Measurements from ENCODE around the gene PM20D2. TPM values are rescaled to one million over a fixed set of nuclear protein-coding genes. Genes with fewer than 3 reads are reported as not detected.

Gene PM20D2
- total and polyA plus RNA-seq, 2 experiments from 2014 or later = 4.4 to 10.2 TPM

DNA sequence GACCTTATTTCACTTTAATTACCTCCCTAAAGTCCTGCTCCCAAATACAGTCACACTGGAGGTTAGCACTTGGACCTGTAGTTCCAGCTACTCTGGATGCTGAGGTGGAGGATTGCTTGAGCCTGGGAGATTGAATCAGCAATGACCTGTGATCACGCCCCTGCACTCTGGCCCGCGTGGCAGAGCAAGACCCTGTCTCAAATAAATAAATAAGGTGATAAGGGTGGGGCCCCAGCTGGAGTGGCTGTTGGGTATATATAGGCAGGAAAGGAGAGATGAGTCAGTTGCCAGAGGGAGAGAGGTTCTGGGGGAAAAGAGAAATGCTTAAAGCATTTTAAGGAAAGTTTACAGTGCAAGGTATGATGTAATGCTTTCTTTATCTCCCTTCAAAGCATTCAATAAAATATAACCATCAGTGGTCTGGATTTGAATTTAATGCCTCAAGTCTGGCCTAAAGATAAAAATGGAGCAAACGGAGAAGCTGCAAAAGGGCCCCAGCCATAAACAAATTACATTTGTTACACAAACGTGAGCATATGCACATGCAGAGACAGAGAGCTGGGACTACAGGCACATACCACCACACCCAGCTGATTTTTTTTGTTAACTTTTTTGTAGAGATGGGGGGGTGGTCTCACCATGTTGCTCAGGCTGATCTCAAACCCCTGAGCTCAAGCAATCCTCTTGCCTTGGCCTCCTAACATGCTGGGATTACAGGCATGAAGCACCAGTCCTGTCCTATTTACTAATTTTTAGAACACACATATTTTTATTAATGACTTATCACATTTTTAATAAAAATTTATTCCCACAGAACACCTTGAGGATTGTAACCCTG, 6.1 kb upstream of the PM20D2 start:
- no peak overlapping the region for H2AFZ ChIP-seq
- H3K27me3 ChIP-seq (ENCODE audit: insufficient read depth) = peaks cover 96% of the 10 kb centered on the region
- H3K4me2 ChIP-seq = no peak overlapping the region
- no peaks in the 10 kb centered on the region for H3K9me2 ChIP-seq (ENCODE audit: insufficient read depth)
- no peaks in the 10 kb centered on the region for H3K79me2 ChIP-seq (replicated peaks; ENCODE audit: insufficient read depth)
- H3K36me3 Mint-ChIP-seq (ENCODE audit: low read depth) = no peaks in the 10 kb centered on the region
- H3F3A ChIP-seq (replicated peaks; ENCODE audit: low read depth) = no peaks in the 10 kb centered on the region
- H3K4me3 ChIP-seq = no peak overlapping the region
- no peak overlapping the region for H3K4me3 Mint-ChIP-seq
- peaks cover 8% of the 10 kb centered on the region for H4K20me1 ChIP-seq (replicated peaks; ENCODE audit: insufficient read depth)
- no peak overlapping the region for H3K27ac Mint-ChIP-seq
- H3K36me3 ChIP-seq (ENCODE audit: insufficient read depth) = no peaks in the 10 kb centered on the region
- no peak for TF ChIP-seq POLR2AphosphoS5 (IDR thresholded peaks at IDR 0.05; ENCODE audit: low read depth)
- H3K4me1 ChIP-seq (ENCODE audit: insufficient read depth) = peaks cover 8% of the 10 kb centered on the region
- no peak overlapping the region for H3K27ac ChIP-seq (ENCODE audit: low read depth)
- H3K9me3 Mint-ChIP-seq = no peaks in the 10 kb centered on the region
- H3K4me1 Mint-ChIP-seq = peaks cover 5% of the 10 kb centered on the region
- ATAC-seq (no peak), DNase-seq (ENCODE audit: low spot score) (no peak)
- peaks cover 17% of the 10 kb centered on the region for H3K27me3 Mint-ChIP-seq (ENCODE audit: insufficient read depth, low read depth, poor library complexity)

DNA sequence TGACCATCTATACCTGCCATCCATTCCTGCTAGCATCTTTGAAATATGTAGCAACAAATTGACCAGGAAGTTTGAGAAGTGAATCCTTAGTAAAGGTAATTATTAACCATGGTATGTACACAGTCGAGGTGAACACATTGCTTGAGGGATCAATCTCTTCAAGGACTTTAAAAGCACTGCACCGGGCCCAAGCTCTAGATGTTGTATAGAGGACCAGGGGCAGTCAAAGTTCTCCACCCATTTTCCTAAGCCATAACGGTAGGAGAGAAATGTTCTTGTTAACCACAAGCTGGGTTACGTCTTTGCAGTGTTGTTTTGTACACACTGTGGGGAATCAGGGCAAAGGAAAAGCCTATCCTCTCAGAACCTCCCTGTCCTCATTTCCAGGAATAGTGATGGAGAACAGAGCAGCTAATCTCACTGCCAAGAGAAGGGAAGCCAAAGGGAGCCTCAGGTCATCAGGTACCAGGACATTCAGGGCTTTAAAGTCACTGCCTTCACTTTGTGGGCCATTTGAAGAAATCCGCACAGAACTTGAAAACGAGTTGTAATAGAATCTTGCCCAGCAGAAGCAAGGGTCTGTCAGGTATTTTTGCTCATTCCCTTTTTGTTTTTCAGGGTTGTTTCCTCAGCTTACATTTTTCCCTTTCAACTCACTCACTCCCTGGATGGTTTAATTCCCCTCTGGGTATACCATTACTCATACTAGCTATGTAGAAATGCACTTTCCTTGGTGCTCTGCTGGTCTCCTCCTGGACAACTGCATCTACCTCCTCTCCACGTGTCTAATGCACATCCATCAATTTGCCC, 5.3 kb upstream of the PM20D2 start:
- no peak for DNase-seq (ENCODE audit: low spot score)
- Mint-ChIP-seq H3K27ac (no peak overlapping the region), H3K4me3 (no peak overlapping the region), H3K36me3 (ENCODE audit: low read depth) (no peaks in the 10 kb centered on the region), H3K27me3 (ENCODE audit: insufficient read depth, low read depth, poor library complexity) (peaks cover 12% of the 10 kb centered on the region), H3K9me3 (no peaks in the 10 kb centered on the region), H3K4me1 (peaks cover 5% of the 10 kb centered on the region)
- ATAC-seq = no peak
- TF ChIP-seq EZH2phosphoT487 (IDR thresholded peaks at IDR 0.05; ENCODE audit: unreplicated experiment) (no peak), NANOG (IDR thresholded peaks at IDR 0.05; ENCODE audit: borderline replicate concordance) (no peak)
- Histone ChIP-seq H3K9me2 (ENCODE audit: insufficient read depth) (no peaks in the 10 kb centered on the region), H3K4me1 (ENCODE audit: insufficient read depth) (peaks cover 8% of the 10 kb centered on the region), H4K20me1 (replicated peaks; ENCODE audit: insufficient read depth) (peaks cover 7% of the 10 kb centered on the region), H3F3A (replicated peaks; ENCODE audit: low read depth) (no peaks in the 10 kb centered on the region), H3K79me2 (replicated peaks; ENCODE audit: insufficient read depth) (no peaks in the 10 kb centered on the region), H3K27ac (ENCODE audit: low read depth) (no peak overlapping the region), H3K4me2 (no peak overlapping the region), H3K36me3 (ENCODE audit: insufficient read depth) (no peaks in the 10 kb centered on the region), H3K27me3 (ENCODE audit: insufficient read depth) (peaks cover 96% of the 10 kb centered on the region), H3K4me3 (no peak overlapping the region), H2AFZ (no peak overlapping the region)

DNA sequence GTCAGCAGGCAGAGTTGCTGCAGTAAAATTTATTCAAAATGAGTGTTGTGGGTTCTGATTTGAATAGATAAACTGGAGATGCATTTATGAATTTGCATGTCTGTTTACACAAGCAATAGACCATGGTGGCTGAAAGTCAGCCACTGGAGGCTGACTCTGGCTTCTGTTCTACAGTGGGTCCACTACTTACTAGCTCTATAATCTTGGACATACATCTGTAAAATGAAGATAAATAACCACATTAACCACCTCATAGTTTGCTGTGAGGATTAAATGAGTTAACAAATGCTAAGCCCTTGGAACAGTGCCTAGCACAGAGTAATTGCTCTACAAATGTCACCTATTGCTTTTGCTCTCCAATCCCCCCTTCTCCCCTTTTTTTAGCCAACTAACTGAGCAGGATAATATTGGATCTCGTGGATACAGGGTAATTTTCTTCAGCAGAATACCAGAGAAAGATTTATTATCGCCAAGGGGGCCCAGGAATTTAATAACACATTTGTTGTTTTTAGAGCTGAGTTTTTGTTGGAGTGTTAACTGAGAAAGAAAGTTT, 1.4 kb upstream of the PM20D2 start:
- no peaks in the 10 kb centered on the region for H3K9me2 ChIP-seq (ENCODE audit: insufficient read depth)
- no peaks in the 10 kb centered on the region for H3F3A ChIP-seq (replicated peaks; ENCODE audit: low read depth)
- H2AFZ ChIP-seq = no peak overlapping the region
- Mint-ChIP-seq H3K4me1 (peaks cover 14% of the 10 kb centered on the region), H3K9me3 (no peaks in the 10 kb centered on the region), H3K27me3 (ENCODE audit: insufficient read depth, low read depth, poor library complexity) (peaks cover 17% of the 10 kb centered on the region), H3K36me3 (ENCODE audit: low read depth) (no peaks in the 10 kb centered on the region; the same call in 1 of the 3 replicates), H3K27ac (no peak overlapping the region), H3K4me3 (no peak overlapping the region)
- no peak overlapping the region for H3K27ac ChIP-seq (ENCODE audit: low read depth)
- H3K4me1 ChIP-seq (ENCODE audit: insufficient read depth) = peaks cover 13% of the 10 kb centered on the region
- no peak overlapping the region for H3K4me2 ChIP-seq
- no peak for ATAC-seq
- no peaks in the 10 kb centered on the region; the same call in 1 of the 2 replicates for H4K20me1 ChIP-seq (replicated peaks; ENCODE audit: insufficient read depth)
- H3K4me3 ChIP-seq = no peak overlapping the region
- peaks cover 90% of the 10 kb centered on the region for H3K27me3 ChIP-seq (ENCODE audit: insufficient read depth)
- H3K36me3 ChIP-seq (ENCODE audit: insufficient read depth) = no peaks in the 10 kb centered on the region; the same call in 1 of the 2 replicates
- no peaks in the 10 kb centered on the region for H3K79me2 ChIP-seq (replicated peaks; ENCODE audit: insufficient read depth)
- DNase-seq (ENCODE audit: low spot score) = no peak
- TF ChIP-seq POLR2AphosphoS5 (IDR thresholded peaks at IDR 0.05; ENCODE audit: low read depth) (no peak), STAT1 (IDR thresholded peaks at IDR 0.05; ENCODE audit: unreplicated experiment) (no peak), CREB1 (CRISPR knock-in tag; IDR thresholded peaks at IDR 0.05; ENCODE audit: low read depth) (no peak), JUNB (IDR thresholded peaks at IDR 0.05; ENCODE audit: unreplicated experiment) (no peak), EZH2 (IDR thresholded peaks at IDR 0.05; ENCODE audit: low read depth, unreplicated experiment) (no peak), NANOG (IDR thresholded peaks at IDR 0.05; ENCODE audit: borderline replicate concordance) (no peak)
- TF ChIP-seq, protein P1, sequence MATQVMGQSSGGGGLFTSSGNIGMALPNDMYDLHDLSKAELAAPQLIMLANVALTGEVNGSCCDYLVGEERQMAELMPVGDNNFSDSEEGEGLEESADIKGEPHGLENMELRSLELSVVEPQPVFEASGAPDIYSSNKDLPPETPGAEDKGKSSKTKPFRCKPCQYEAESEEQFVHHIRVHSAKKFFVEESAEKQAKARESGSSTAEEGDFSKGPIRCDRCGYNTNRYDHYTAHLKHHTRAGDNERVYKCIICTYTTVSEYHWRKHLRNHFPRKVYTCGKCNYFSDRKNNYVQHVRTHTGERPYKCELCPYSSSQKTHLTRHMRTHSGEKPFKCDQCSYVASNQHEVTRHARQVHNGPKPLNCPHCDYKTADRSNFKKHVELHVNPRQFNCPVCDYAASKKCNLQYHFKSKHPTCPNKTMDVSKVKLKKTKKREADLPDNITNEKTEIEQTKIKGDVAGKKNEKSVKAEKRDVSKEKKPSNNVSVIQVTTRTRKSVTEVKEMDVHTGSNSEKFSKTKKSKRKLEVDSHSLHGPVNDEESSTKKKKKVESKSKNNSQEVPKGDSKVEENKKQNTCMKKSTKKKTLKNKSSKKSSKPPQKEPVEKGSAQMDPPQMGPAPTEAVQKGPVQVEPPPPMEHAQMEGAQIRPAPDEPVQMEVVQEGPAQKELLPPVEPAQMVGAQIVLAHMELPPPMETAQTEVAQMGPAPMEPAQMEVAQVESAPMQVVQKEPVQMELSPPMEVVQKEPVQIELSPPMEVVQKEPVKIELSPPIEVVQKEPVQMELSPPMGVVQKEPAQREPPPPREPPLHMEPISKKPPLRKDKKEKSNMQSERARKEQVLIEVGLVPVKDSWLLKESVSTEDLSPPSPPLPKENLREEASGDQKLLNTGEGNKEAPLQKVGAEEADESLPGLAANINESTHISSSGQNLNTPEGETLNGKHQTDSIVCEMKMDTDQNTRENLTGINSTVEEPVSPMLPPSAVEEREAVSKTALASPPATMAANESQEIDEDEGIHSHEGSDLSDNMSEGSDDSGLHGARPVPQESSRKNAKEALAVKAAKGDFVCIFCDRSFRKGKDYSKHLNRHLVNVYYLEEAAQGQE (IDR thresholded peaks at IDR 0.05; ENCODE audit: unreplicated experiment) = no peak

All from GM23338 (cell line).